Natural killer cell (primary cell): ENCODE results near the gene IQCF6. TPM values are rescaled to one million over a fixed set of nuclear protein-coding genes. Genes with fewer than 3 reads are reported as not detected.
"Not testable (repeated sequence)": the region's sequence is repeated elsewhere in the genome, so short reads cannot be mapped to it uniquely, and the experiment has no call there.

ENCODE experiments used
- ATAC-seq, 3 donors: fragments of 150-1000 bp in 2 of 3; fragments of 200-7000 bp in 1 of 3; cut with Tn5 transposase; 1 replicate in 1 of 3; 2 replicates in 2 of 3; pipeline ENCODE4 v1.10.0; 2021; ENCODE audit warnings: mild to moderate bottlenecking in 2 of 3, moderate library complexity in 2 of 3
- DNase-seq, 2 donors: peaks; one replicate each; pipeline versions ENCODE4 v3.0.0 to v3.0.0-alpha.2; 2013 to 2021; ENCODE audit warnings: mixed read lengths in 1 of 2
- H3K27ac ChIP-seq: one replicate; pipeline ENCODE4 v1.5.1; 2013; ENCODE audit warnings: mild to moderate bottlenecking, low read length
- H3K27me3 ChIP-seq: one replicate; pipeline ENCODE4 v1.6.1; 2013; ENCODE audit warnings: low read length; ENCODE audit not compliant: control insufficient read depth, insufficient read depth
- H3K36me3 ChIP-seq: one replicate; pipeline ENCODE4 v1.6.1; 2013; ENCODE audit warnings: low read length; ENCODE audit not compliant: control insufficient read depth, insufficient read depth
- H3K4me1 ChIP-seq: one replicate; pipeline ENCODE4 v1.6.1; 2013; ENCODE audit warnings: low read length; ENCODE audit not compliant: control insufficient read depth, insufficient read depth
- H3K4me3 ChIP-seq: one replicate; pipeline ENCODE4 v1.5.1; 2013; ENCODE audit warnings: low read length
- H3K9me3 ChIP-seq: one replicate; pipeline ENCODE4 v1.6.1; 2013; ENCODE audit warnings: low read length; ENCODE audit not compliant: control insufficient read depth, insufficient read depth
- H3K27ac Mint-ChIP-seq, 2 donors: one replicate each; pipeline ENCODE4 v1.8.0; 2022; ENCODE audit warnings: mild to moderate bottlenecking in 2 of 2, mixed read lengths in 2 of 2, moderate library complexity in 1 of 2
- H3K27me3 Mint-ChIP-seq, 2 donors: one replicate each; pipeline ENCODE4 v1.8.0; 2022; ENCODE audit warnings: low read depth in 2 of 2, mixed read lengths in 2 of 2
- H3K36me3 Mint-ChIP-seq: one replicate; pipeline ENCODE4 v1.8.0; 2022; ENCODE audit warnings: mixed read lengths
- H3K4me1 Mint-ChIP-seq, 2 donors: one replicate each; pipeline ENCODE4 v1.8.0; 2022; ENCODE audit warnings: mixed read lengths in 2 of 2
- H3K4me3 Mint-ChIP-seq: one replicate; pipeline ENCODE4 v1.8.0; 2022; ENCODE audit warnings: mild to moderate bottlenecking, moderate library complexity, mixed read lengths
- H3K9me3 Mint-ChIP-seq, 2 donors: one replicate each; pipeline ENCODE4 v1.8.0; 2022; ENCODE audit warnings: mixed read lengths in 2 of 2
- CTCF ChIP-seq: fragments of 200-600 bp; IDR thresholded peaks from one replicate; pipeline ENCODE4 v1.8.0; 2022; ENCODE audit warnings: antibody characterized with exemption
- WGBS: methylation state at CpG from one replicate; pipeline ENCODE4 v1.1.7; 2013; ENCODE audit warnings: missing lambda C conversion rate; ENCODE audit not compliant: insufficient coverage; 5-methylcytosine and 5-hydroxymethylcytosine counted together
- intact Hi-C: fragments of 100-400 bp; cut with micrococcal nuclease; formaldehyde crosslinking; loops from one replicate; pipeline ENCODE4 v1.14.2; 2022
- total RNA-seq, 4 donors: library from RNA; stranded (reverse); fragments of 120-200 nt in 1 of 4; gene quantifications; one replicate each; pipeline versions ENCODE4 v1.2.3 to v1.2.4, GENCODE V29; 2013 to 2022

Gene IQCF6
- total RNA-seq, 3 donors from 2014 or later (not counting 1 experiment from before 2014, with no cell fraction given): not detected

GRCh38 chr3:51794206-51794605 is 15.2 kb upstream of the IQCF6 start:
- peaks cover 9 to 16% of the 10 kb centered on the region in 2 donors for H3K4me1 Mint-ChIP-seq

DNA sequence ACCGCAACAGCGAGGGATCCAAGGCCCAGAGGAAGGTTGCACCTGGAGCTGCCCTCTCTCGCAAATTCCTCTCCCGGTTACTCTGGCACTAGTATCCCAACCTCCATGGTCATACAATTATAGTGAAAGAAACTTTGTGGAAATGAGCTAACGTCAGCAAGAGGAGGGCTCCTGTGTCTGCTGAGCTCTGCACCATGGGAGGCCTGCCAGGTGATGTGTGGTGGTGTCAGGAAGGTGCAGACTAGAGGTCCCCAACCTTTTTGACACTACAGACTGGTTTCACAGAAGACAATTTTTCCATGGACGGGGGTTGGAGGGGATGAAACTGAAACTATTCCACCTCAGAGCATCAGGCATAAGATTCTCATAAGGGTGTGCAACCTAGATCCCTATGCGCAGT is 13.2 kb upstream of the IQCF6 start:
- Histone ChIP-seq H3K4me3 (no peak overlapping the region), H3K27me3 (no peaks in the 10 kb centered on the region), H3K27ac (no peak overlapping the region), H3K4me1 (peaks cover 6% of the 10 kb centered on the region), H3K36me3 (no peaks in the 10 kb centered on the region), H3K9me3 (no peaks in the 10 kb centered on the region)
- no peak for DNase-seq
- H3K27ac Mint-ChIP-seq: no peak overlapping the region
- intact Hi-C loops: no loop called here
- no peaks in the 10 kb centered on the region for H3K9me3 Mint-ChIP-seq
- peaks cover 9 to 26% of the 10 kb centered on the region in 2 donors for H3K27me3 Mint-ChIP-seq
- WGBS: 99% methylated on average over 5 of the region's 7 CpGs
- H3K4me1 Mint-ChIP-seq: peaks cover 13 to 15% of the 10 kb centered on the region in 2 donors
- no peak overlapping the region for H3K4me3 Mint-ChIP-seq
- no peak for ATAC-seq
- no peak for TF ChIP-seq CTCF
- H3K36me3 Mint-ChIP-seq: no peaks in the 10 kb centered on the region

More at GRCh38 chr3:51794206-51794605, 15.2 kb upstream of the IQCF6 start:
- Histone ChIP-seq H3K27me3 (no peaks in the 10 kb centered on the region), H3K4me3 (no peak overlapping the region), H3K36me3 (no peaks in the 10 kb centered on the region), H3K9me3 (no peaks in the 10 kb centered on the region), H3K4me1 (peaks cover 6% of the 10 kb centered on the region), H3K27ac (no peak overlapping the region)
- no peak overlapping the region for H3K27ac Mint-ChIP-seq
- H3K27me3 Mint-ChIP-seq: peaks cover 13 to 41% of the 10 kb centered on the region in 2 donors
- intact Hi-C loops: no loop called here
- H3K4me3 Mint-ChIP-seq: no peak overlapping the region
- ATAC-seq (no peak), DNase-seq (no peak)
- WGBS: no CpG with 5 or more reads among the region's 2 CpGs
- no peaks in the 10 kb centered on the region for H3K36me3 Mint-ChIP-seq
- no peak for TF ChIP-seq CTCF
- no peaks in the 10 kb centered on the region for H3K9me3 Mint-ChIP-seq

GRCh38 chr3:51789437-51789836 is 10.4 kb upstream of the IQCF6 start:
- no peak overlapping the region for H3K4me3 Mint-ChIP-seq
- H3K36me3 Mint-ChIP-seq: no peaks in the 10 kb centered on the region
- peaks cover 4 to 28% of the 10 kb centered on the region in 2 donors for H3K27me3 Mint-ChIP-seq
- H3K36me3 ChIP-seq: no peaks in the 10 kb centered on the region
- ATAC-seq: no peak
- no peak for TF ChIP-seq CTCF
- H3K4me1 Mint-ChIP-seq: peaks cover 10 to 13% of the 10 kb centered on the region in 2 donors
- no peaks in the 10 kb centered on the region for H3K9me3 ChIP-seq
- no peak overlapping the region for H3K27ac ChIP-seq
- no peak overlapping the region for H3K4me3 ChIP-seq
- no peak overlapping the region for H3K27ac Mint-ChIP-seq
- peaks cover 6% of the 10 kb centered on the region for H3K4me1 ChIP-seq
- DNase-seq: no peak
- peaks cover under 1% of the 10 kb centered on the region for H3K27me3 ChIP-seq
- H3K9me3 Mint-ChIP-seq: no peaks in the 10 kb centered on the region
- intact Hi-C loops: no loop called here
- 43% methylated on average over 1 of the region's 1 CpG for WGBS

DNA sequence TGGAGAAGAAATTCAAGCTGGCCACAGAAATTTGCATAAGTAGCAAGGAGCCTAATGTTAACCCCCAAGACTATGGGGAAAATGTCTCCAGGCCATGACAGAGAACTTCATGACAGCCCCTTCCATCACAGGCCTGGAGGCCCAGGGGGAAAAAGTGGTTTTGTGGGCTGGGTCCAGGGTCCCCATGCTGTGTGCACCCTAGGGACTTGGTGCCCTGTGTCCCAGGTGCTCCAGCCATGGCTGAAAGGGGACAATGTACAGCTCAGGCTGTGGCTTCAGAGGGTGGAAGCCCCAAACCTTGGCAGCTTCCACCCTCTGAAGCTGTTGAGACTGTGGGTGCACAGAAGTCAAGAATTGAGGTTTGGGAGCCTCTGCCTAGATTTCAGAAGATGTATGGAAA is 8.5 kb upstream of the IQCF6 start:
- peaks cover 10 to 13% of the 10 kb centered on the region in 2 donors for H3K4me1 Mint-ChIP-seq
- H3K27me3 Mint-ChIP-seq: peaks cover 8 to 44% of the 10 kb centered on the region in 2 donors
- H3K27ac Mint-ChIP-seq, H3K9me3 ChIP-seq, H3K4me3 Mint-ChIP-seq, H3K36me3 Mint-ChIP-seq, H3K36me3 ChIP-seq, intact Hi-C loops, H3K9me3 Mint-ChIP-seq, ATAC-seq, DNase-seq, H3K4me1 ChIP-seq, H3K27ac ChIP-seq, H3K27me3 ChIP-seq, H3K4me3 ChIP-seq: not testable (repeated sequence)
